ENCODE results near the gene SALL2.

SALL2 gene

DNA sequence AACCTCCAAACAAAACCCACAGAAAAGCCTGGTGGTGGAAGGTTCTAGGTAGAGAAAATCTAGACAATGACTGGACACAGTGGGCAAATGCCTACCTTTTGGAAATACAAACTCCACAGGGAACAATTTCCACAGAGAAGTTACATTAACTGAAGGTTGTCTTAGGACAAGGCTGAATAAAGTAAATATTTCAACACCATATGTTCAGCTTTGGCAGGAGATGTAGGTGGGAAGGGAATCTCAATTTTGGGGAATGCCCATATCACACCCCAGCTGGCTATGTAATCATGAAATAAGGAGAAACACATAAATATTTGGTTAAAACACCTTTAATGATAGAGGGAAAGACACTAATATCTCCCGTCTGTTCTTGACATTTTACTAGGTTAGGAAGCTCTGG lies 5.4 kb downstream of the SALL2 start:
- DNase-seq (ENCODE audit: low read depth), result no peak
- TF ChIP-seq CTCF (IDR thresholded peaks at IDR 0.05; ENCODE audit: low read depth, low read length, missing control alignments), result no peak
- H3K4me3 ChIP-seq (ENCODE audit: low read depth, low read length), result no peak overlapping the region

GRCh38 chr14:21518725-21519124 lies 7.4 kb downstream of the SALL2 start:
- no peak for TF ChIP-seq CTCF (IDR thresholded peaks at IDR 0.05; ENCODE audit: low read depth, low read length, missing control alignments)
- DNase-seq (ENCODE audit: low read depth), result no peak
- H3K4me3 ChIP-seq (ENCODE audit: low read depth, low read length), result no peak overlapping the region

DNA sequence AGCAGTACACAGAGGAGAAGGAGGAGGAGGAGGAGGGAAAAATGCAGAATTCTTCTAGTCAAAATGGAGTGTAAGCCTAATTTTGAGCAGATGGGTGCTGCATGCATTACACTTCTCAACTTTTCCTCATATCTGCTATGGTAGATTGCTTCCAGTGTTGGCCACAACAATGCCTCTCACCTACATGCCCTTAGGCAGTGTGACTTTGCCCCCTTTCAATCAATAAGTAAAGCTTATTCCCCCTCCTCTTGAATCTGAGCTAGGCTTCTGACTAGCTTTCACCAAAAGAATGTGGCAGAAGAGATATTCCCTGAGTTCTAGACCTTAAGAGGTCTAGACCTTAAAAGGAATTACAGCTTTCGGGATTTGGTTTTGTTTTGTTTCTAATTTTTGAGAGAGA lies 11.8 kb downstream of the SALL2 start:
- TF ChIP-seq CTCF (IDR thresholded peaks at IDR 0.05; ENCODE audit: low read depth, low read length, missing control alignments), result no peak
- DNase-seq (ENCODE audit: low read depth), result no peak
- H3K4me3 ChIP-seq (ENCODE audit: low read depth, low read length), result no peak overlapping the region

DNA sequence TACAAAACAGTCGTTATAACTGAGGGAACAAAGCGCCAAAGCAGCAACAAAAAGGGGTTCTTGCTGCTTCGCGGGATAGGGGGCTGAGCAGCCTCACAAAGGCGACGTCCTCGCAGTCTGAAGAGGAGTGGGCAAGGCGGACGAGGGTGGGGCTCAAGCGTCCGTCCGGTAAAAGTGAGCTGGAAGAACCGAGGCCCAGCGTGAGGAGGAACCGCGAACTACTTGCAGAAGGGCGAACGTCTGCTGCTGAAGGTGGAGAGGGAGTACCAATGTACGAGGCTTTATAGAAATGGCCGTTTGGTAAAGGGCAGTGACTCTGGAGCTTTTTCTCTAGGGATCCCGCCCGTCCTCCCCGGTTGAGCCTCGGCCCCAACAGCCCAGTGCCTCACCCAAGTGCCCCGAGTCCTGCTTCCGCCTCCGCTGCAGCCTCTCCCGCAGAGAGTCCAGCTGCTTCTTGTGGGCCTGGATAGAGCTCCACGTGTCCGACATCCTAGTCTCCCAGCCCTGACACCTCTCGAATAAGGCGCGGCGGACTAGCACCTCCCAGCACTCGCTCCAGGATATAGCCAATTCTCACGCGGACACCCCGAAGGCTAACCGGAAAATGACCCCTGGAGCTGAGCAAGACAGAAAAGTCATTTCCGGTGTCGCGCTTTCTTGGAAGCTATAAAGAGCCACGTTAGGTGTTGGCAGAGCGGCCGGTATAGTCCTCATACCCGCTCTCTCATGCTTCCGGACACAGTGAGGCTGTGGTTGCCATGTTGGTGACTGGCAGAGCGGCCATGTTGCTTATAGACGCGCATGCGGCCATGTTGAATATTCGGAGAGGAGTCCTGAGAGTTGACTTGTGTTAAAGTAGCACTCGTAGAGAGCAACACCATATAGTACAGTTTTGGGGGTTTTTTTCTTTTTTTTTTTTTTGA lies 15.2 kb downstream of the SALL2 start, which contains the start of gene METTL3:
METTL3 (minus strand) TSS at position 606 of the 923 bp plus-strand sequence; CDS start at position 489, 117 bp downstream.
- peak; percentile 97 for DNase-seq (ENCODE audit: low read depth)
- TF ChIP-seq CTCF (IDR thresholded peaks at IDR 0.05; ENCODE audit: low read depth, low read length, missing control alignments), result no peak

DNA sequence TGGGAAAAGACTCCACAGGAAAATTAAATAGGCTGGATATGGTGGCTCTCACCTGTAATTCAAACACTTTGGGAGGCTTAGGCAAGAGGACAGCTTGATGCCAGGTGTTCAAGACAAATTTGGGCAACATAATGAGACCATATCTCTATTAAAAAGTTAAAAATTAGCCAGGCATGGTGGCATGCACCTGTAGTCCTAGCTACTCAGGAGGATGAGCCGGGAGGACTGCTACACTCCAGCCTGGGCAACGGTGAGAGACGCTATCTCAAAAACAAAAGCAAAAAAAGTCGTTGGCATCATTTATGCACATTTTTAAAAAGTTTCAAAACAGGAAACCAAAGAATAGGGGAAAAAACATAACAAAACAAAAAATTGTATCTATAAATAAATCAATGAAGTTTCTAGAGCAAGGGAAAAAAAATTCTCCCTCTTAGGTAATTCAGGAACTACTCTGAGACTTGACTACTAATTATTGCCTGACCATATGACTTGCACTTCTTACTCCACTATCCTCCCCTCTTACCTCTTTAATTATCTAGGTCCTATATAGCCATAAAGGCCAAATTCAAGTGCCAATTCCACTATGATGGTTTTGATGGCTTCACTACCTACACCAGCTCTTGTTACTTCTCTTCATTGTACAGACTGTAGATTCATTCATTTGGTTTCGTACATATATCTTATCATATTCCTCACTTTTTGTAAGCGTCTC lies 16.6 kb downstream of the SALL2 start:
- no peak for TF ChIP-seq CTCF (IDR thresholded peaks at IDR 0.05; ENCODE audit: low read depth, low read length, missing control alignments)
- peak overlapping the region; percentile 66 for H3K4me3 ChIP-seq (ENCODE audit: low read depth, low read length)
- DNase-seq (ENCODE audit: low read depth), result no peak

More for the DNA sequence above, 15.2 kb downstream of the SALL2 start, which contains the start of gene METTL3:
- H3K4me3 ChIP-seq (ENCODE audit: low read depth, low read length), result peak within 1 kb of the TSS; percentile 66

DNA sequence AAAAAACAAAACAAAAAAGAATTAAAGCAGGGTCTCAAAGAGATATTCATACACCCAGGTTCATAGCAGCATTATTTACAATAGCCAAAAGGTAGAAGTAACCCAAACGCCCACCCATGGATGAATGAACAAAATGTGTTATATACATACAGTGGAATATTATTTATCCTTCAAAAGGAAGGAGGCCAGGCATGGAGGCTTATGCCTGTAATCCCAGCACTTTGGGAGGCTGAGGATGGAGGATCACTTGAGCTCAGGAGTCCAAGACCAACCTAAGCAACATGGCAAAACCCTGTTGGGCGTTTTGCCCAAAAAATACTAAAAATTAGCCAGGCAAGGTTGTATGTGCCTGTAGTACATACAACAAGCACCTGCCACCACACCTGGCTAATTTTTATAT lies 19.6 kb downstream of the SALL2 start:
- no peak overlapping the region for H3K4me3 ChIP-seq (ENCODE audit: low read depth, low read length)
- DNase-seq (ENCODE audit: low read depth), result no peak
- TF ChIP-seq CTCF (IDR thresholded peaks at IDR 0.05; ENCODE audit: low read depth, low read length, missing control alignments), result no peak

Measured in GM12864 (cell line).